ENCODE results near the gene ALS2CL.

- no peak for TF ChIP-seq CTCF (IDR thresholded peaks at IDR 0.05)
- no peak for TF ChIP-seq POLR2A (IDR thresholded peaks at IDR 0.05)
- no peak for TF ChIP-seq EP300 (IDR thresholded peaks at IDR 0.05)
These were observed 49.8 kb downstream of the ALS2CL start for GRCh38 chr3:46643701-46644100.
